OCI-LY1 (cell line): ENCODE data around the gene LTBP1.

Experiments
- H2AFZ ChIP-seq: fragments of 200-600 bp; sonication (generic), shearing (Covaris generic); 2 replicates; pipeline ENCODE4 v1.6.0; 2014; ENCODE audit warnings: antibody characterized with exemption, mild to moderate bottlenecking, low read length
- H3F3A ChIP-seq: fragments of 200-600 bp; sonication (generic), shearing (Covaris generic); 2 replicates; pipeline ENCODE4 v1.6.0; 2014; ENCODE audit warnings: mild to moderate bottlenecking, antibody characterized with exemption, low read length, moderate library complexity; ENCODE audit not compliant: insufficient read depth
- H3K27ac ChIP-seq: fragments of 200-600 bp; sonication (generic); 2 replicates; pipeline ENCODE4 v1.5.1; 2014; ENCODE audit warnings: low read length, mixed run types, mild to moderate bottlenecking, low read depth; ENCODE audit not compliant: poor library complexity, severe bottlenecking
- H3K27me3 ChIP-seq: fragments of 200-600 bp; sonication (generic); 2 replicates; pipeline ENCODE4 v1.6.0; 2014; ENCODE audit warnings: antibody characterized with exemption, mild to moderate bottlenecking, low read length, moderate library complexity; ENCODE audit not compliant: insufficient read depth
- H3K36me3 ChIP-seq: fragments of 200-600 bp; sonication (generic); 2 replicates; pipeline ENCODE4 v1.6.1; 2014; ENCODE audit warnings: mild to moderate bottlenecking, antibody characterized with exemption, low read length, moderate library complexity, mixed read lengths; ENCODE audit not compliant: insufficient read depth
- H3K4me1 ChIP-seq: fragments of 200-600 bp; sonication (generic); 2 replicates; pipeline ENCODE4 v1.5.1; 2014; ENCODE audit warnings: mild to moderate bottlenecking, low read length, moderate library complexity; ENCODE audit not compliant: insufficient read depth, severe bottlenecking
- H3K4me2 ChIP-seq: fragments of 200-600 bp; sonication (generic), shearing (Covaris generic); 2 replicates; pipeline ENCODE4 v1.6.1; 2014; ENCODE audit warnings: low read length
- H3K4me3 ChIP-seq: fragments of 200-600 bp; sonication (generic); 2 replicates; pipeline ENCODE4 v1.5.1; 2014; ENCODE audit warnings: low read length, low read depth, mild to moderate bottlenecking, mixed read lengths; ENCODE audit not compliant: poor library complexity, severe bottlenecking
- H3K79me2 ChIP-seq: fragments of 200-600 bp; shearing (Covaris generic); 2 replicates; pipeline ENCODE4 v1.6.1; 2016; ENCODE audit warnings: mixed run types, low read length, mixed read lengths; ENCODE audit not compliant: insufficient read depth
- H3K9ac ChIP-seq: fragments of 200-600 bp; sonication (generic), shearing (Covaris generic); 2 replicates; pipeline ENCODE4 v1.6.1; 2014; ENCODE audit warnings: mild to moderate bottlenecking, low read length, mixed read lengths
- H3K9me2 ChIP-seq: fragments of 200-600 bp; sonication (generic), shearing (Covaris generic); 2 replicates; pipeline ENCODE4 v1.6.1; 2014; ENCODE audit warnings: low read depth, mild to moderate bottlenecking, low read length, mixed read lengths
- H3K9me3 ChIP-seq: fragments of 200-600 bp; shearing (Covaris generic); 2 replicates; pipeline ENCODE4 v1.6.1; 2014; ENCODE audit warnings: low read length, mixed read lengths
- H4K20me1 ChIP-seq: fragments of 200-600 bp; sonication (generic), shearing (Covaris generic); 2 replicates; pipeline ENCODE4 v1.6.0; 2016; ENCODE audit warnings: mild to moderate bottlenecking, low read length; ENCODE audit not compliant: insufficient read depth
- CTCF ChIP-seq: fragments of 200-600 bp; sonication (generic), shearing (Covaris generic); IDR thresholded peaks from 2 replicates; pipeline ENCODE4 v1.5.1; 2017; ENCODE audit warnings: mild to moderate bottlenecking, antibody characterized with exemption, low read length, moderate library complexity, mixed read lengths
- EZH2 ChIP-seq: fragments of 200-600 bp; sonication (generic), shearing (Covaris generic); IDR thresholded peaks from 2 replicates; pipeline ENCODE4 v1.8.0; 2017; ENCODE audit warnings: borderline replicate concordance, mixed run types, mild to moderate bottlenecking, antibody characterized with exemption, low read length, moderate library complexity, mixed read lengths

Gene LTBP1

DNA sequence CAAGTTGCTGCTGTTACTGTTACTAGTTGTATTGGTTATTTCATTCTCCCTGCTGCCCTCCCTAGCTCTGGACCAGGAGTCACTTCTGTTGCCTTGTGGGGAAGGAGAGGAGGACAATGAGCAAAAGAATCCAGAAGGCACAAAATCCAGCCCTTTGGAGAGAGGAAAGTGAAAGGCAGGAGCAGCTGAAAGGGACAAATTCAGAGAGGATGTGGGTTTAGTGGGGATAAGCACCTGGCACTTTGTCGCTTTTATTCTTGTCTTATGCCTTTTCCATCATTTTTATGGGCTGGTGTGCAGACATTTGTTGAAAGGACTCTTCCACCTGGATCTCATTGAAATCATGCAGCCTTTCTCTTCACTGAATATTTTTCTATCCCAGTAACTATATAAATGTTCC is 24.3 kb upstream of the LTBP1 start:
- no peak overlapping the region for H3K9ac ChIP-seq
- H3K27me3 ChIP-seq, result no peaks in the 10 kb centered on the region
- H3K4me2 ChIP-seq, result no peak overlapping the region
- no peak overlapping the region for H2AFZ ChIP-seq
- TF ChIP-seq EZH2 (no peak), CTCF (no peak)
- no peaks in the 10 kb centered on the region for H3K79me2 ChIP-seq
- H3K4me1 ChIP-seq, result peaks cover 28% of the 10 kb centered on the region
- H4K20me1 ChIP-seq, result no peaks in the 10 kb centered on the region
- no peaks in the 10 kb centered on the region for H3K36me3 ChIP-seq
- H3K4me3 ChIP-seq, result no peak overlapping the region
- no peaks in the 10 kb centered on the region for H3K9me2 ChIP-seq
- no peaks in the 10 kb centered on the region for H3F3A ChIP-seq
- no peak overlapping the region for H3K27ac ChIP-seq
- H3K9me3 ChIP-seq, result 0 out of 2 replicates have a peak, but pooled peaks cover 3% of the 10 kb centered on the region

- Histone ChIP-seq H3K27ac (no peak overlapping the region), H3K79me2 (no peaks in the 10 kb centered on the region), H3K4me3 (no peak overlapping the region), H3K9ac (no peak overlapping the region), H3F3A (no peaks in the 10 kb centered on the region), H3K36me3 (no peaks in the 10 kb centered on the region), H2AFZ (no peak overlapping the region), H3K9me3 (0 out of 2 replicates have a peak, but pooled peaks cover 3% of the 10 kb centered on the region), H3K27me3 (no peaks in the 10 kb centered on the region), H3K9me2 (no peaks in the 10 kb centered on the region), H3K4me1 (peaks cover 34% of the 10 kb centered on the region), H3K4me2 (no peak overlapping the region), H4K20me1 (no peaks in the 10 kb centered on the region)
- no peak for TF ChIP-seq CTCF
Observed at GRCh38 chr2:32923109-32923508, 23.6 kb upstream of the LTBP1 start.

GRCh38 chr2:32925283-32925815 is 21.4 kb upstream of the LTBP1 start:
- Histone ChIP-seq H2AFZ (no peak overlapping the region), H3K4me2 (no peak overlapping the region), H3K9me2 (no peaks in the 10 kb centered on the region), H3K79me2 (no peaks in the 10 kb centered on the region), H3K27me3 (no peaks in the 10 kb centered on the region), H3K4me3 (no peak overlapping the region), H3K9me3 (0 out of 2 replicates have a peak, but pooled peaks cover 3% of the 10 kb centered on the region), H3K36me3 (no peaks in the 10 kb centered on the region), H3F3A (no peaks in the 10 kb centered on the region), H3K27ac (no peak overlapping the region), H3K4me1 (peaks cover 38% of the 10 kb centered on the region), H4K20me1 (no peaks in the 10 kb centered on the region), H3K9ac (no peak overlapping the region)
- TF ChIP-seq EZH2, result no peak
- no peak for TF ChIP-seq CTCF
